ENCODE data around the gene FAF1.

DNA sequence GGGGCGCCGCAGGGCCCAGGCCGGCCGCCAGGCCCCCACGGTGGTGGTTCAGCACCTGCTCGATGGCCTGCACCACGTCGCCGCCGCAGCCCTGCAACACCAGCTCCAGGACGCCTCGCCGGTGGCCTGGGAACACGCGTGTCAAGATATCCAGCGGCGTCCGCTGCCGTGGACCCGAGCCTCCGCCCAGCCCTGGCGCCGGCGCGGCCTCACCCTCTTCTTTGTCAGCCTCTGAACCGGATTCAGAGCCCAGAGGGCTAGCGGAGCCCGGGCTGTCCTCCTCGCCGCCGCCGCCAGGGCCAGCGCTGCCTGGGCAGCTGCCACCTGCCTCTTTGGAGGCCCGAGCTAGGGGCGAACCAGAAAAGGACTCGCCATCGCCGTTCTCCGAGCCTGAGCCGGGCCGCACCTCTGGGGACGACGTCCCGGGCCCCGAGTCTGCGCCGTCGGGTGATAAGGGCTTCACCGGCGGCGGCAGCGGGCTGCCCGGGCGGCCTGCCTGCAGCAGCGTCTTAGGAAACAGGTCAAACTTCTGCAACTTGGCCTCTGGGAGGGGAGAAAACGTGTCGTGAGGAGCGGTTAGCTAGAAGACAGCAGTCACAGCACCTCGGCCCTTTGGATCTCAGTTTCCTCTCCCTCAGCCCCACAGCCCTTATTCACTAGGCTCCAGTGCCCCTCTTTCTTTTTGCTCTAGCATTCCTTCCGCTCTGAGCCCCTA is 540.7 kb downstream of the FAF1 start:
- no peak for TF ChIP-seq POLR2A (IDR thresholded peaks at IDR 0.05)
- TF ChIP-seq, protein P1, sequence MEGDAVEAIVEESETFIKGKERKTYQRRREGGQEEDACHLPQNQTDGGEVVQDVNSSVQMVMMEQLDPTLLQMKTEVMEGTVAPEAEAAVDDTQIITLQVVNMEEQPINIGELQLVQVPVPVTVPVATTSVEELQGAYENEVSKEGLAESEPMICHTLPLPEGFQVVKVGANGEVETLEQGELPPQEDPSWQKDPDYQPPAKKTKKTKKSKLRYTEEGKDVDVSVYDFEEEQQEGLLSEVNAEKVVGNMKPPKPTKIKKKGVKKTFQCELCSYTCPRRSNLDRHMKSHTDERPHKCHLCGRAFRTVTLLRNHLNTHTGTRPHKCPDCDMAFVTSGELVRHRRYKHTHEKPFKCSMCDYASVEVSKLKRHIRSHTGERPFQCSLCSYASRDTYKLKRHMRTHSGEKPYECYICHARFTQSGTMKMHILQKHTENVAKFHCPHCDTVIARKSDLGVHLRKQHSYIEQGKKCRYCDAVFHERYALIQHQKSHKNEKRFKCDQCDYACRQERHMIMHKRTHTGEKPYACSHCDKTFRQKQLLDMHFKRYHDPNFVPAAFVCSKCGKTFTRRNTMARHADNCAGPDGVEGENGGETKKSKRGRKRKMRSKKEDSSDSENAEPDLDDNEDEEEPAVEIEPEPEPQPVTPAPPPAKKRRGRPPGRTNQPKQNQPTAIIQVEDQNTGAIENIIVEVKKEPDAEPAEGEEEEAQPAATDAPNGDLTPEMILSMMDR (IDR thresholded peaks at IDR 0.05), result peak in 1 of 7 experiments; percentile 10
